Stomach (tissue), 9 donors: ENCODE results near the gene GOLGA6L7. TPM values are rescaled to one million over a fixed set of nuclear protein-coding genes. Genes with fewer than 3 reads are reported as not detected.

Source experiments
- DNase-seq, 2 donors: peaks; one replicate each; pipeline versions ENCODE4 v3.0.0 to v3.0.0-alpha.2; 2013 to 2019
- H3K27ac ChIP-seq, 5 donors: fragments of 200-600 bp in 4 of 5; sonication (generic) in 4 of 5; one replicate each; pipeline ENCODE4 v1.5.1; 2013 to 2019; ENCODE audit warnings: mild to moderate bottlenecking in 1 of 5, moderate library complexity in 1 of 5
- H3K27me3 ChIP-seq, 3 donors: fragments of 200-600 bp; sonication (generic); one replicate each; pipeline ENCODE4 v1.5.1; 2017 to 2019; ENCODE audit warnings: mixed run types in 1 of 3
- H3K36me3 ChIP-seq, 4 donors: fragments of 200-600 bp; sonication (generic); 1 replicate in 3 of 4; 2 replicates in 1 of 4; pipeline ENCODE4 v1.5.1; 2016 to 2019
- H3K4me1 ChIP-seq, 4 donors: fragments of 200-600 bp; sonication (generic); one replicate each; pipeline ENCODE4 v1.5.1; 2016 to 2019
- H3K4me3 ChIP-seq, 4 donors: fragments of 200-600 bp; sonication (generic) in 3 of 4; one replicate each; pipeline ENCODE4 v1.5.1; 2016 to 2019; ENCODE audit warnings: mild to moderate bottlenecking in 1 of 4
- H3K9me3 ChIP-seq, 4 donors: fragments of 200-600 bp; sonication (generic); one replicate each; pipeline ENCODE4 v1.5.1; 2016 to 2019
- EP300 ChIP-seq: sonication (generic); formaldehyde crosslinking; IDR thresholded peaks from one replicate; pipeline ENCODE4 v1.6.1; 2017; ENCODE audit warnings: antibody characterized with exemption
- POLR2A ChIP-seq, 4 donors: fragments of 450-650 bp; IDR thresholded peaks; one replicate each; pipeline ENCODE4 v1.6.1; 2016; ENCODE audit warnings: antibody characterized with exemption in 4 of 4, control low read depth in 2 of 4, mild to moderate bottlenecking in 1 of 4, moderate library complexity in 1 of 4
- POLR2AphosphoS5 ChIP-seq, 3 donors: sonication (generic); formaldehyde crosslinking; IDR thresholded peaks; one replicate each; pipeline ENCODE4 v1.6.1; 2016; ENCODE audit warnings: antibody characterized with exemption in 3 of 3
- WGBS, 5 donors: extraction: QIAGEN DNeasy Blood & Tissue Kit in 3 of 5; methylation state at CpG; one replicate each; pipeline versions ENCODE4 v1.1.5 to v1.1.7; 2013 to 2018; 5-methylcytosine and 5-hydroxymethylcytosine counted together
- intact Hi-C: fragments of 100-400 bp; cut with DNase I; formaldehyde crosslinking; loops from one replicate; pipeline ENCODE4 v1.15.1; 2023; ENCODE audit warnings: low total_unique reads
- polyA plus RNA-seq, 3 donors: library from polyadenylated mRNA; stranded (reverse); fragments of 200-250 nt; gene quantifications; one replicate each; pipeline ENCODE4 v1.2.3, GENCODE V29; 2013
- total RNA-seq, 5 donors: library from RNA; depleted of rRNA; stranded (reverse); fragments of >200 nt; gene quantifications; one replicate each; pipeline versions ENCODE4 v1.1.0 to v1.2.3, GENCODE V29; 2014 to 2016
- TF ChIP-seq, protein P1 (sequence below), 7 experiments: fragments of 450-650 bp in 4 of 7; fragments of 200-600 bp in 3 of 7; sonication (generic) in 3 of 7; IDR thresholded peaks; one replicate each; pipeline ENCODE4 v1.5.1; 2016 to 2019; ENCODE audit warnings: antibody characterized with exemption in 7 of 7, control low read depth in 2 of 7, mild to moderate bottlenecking in 1 of 7
- donor health status: healthy with polysubstance abuse.
- donor health status: Bipolar disorder and iron deficiency.
- donor health status: healthy.

GOLGA6L7 gene
- total and polyA plus RNA-seq, 8 donors: not detected

DNA sequence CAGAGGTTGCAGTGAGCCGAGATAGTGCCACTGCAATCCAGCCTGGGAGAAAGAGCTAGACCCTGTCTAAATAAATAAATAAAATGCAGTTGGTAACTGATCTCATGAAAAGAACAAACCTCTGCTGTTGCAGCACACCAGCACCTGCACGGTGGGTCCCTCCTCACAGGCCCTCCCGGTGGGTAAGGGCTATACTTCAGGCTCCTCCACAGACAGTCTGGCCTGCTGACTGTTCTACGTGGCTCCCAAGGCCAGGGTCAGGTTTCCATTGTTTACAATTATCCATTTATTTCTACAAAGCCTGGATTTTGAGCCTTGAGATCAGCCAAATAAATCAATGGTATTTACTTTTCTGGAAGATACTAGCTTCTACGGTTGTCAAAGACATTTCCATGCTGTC, 32.2 kb upstream of the GOLGA6L7 start:
- Histone ChIP-seq H3K4me3 (no peak overlapping the region), H3K27me3 (peaks cover 0 to 16% (median 10%) of the 10 kb centered on the region in 3 donors), H3K36me3 (no peaks in the 10 kb centered on the region), H3K27ac (no peak overlapping the region), H3K4me1 (peaks cover 0 to 6% (median 5%) of the 10 kb centered on the region in 4 donors), H3K9me3 (no peaks in the 10 kb centered on the region)
- intact Hi-C loops: no loop called here
- TF ChIP-seq, protein P1, sequence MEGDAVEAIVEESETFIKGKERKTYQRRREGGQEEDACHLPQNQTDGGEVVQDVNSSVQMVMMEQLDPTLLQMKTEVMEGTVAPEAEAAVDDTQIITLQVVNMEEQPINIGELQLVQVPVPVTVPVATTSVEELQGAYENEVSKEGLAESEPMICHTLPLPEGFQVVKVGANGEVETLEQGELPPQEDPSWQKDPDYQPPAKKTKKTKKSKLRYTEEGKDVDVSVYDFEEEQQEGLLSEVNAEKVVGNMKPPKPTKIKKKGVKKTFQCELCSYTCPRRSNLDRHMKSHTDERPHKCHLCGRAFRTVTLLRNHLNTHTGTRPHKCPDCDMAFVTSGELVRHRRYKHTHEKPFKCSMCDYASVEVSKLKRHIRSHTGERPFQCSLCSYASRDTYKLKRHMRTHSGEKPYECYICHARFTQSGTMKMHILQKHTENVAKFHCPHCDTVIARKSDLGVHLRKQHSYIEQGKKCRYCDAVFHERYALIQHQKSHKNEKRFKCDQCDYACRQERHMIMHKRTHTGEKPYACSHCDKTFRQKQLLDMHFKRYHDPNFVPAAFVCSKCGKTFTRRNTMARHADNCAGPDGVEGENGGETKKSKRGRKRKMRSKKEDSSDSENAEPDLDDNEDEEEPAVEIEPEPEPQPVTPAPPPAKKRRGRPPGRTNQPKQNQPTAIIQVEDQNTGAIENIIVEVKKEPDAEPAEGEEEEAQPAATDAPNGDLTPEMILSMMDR (IDR thresholded peaks at IDR 0.05): no peak
- no peak for TF ChIP-seq EP300
- TF ChIP-seq POLR2AphosphoS5 (IDR thresholded peaks at IDR 0.05): no peak
- TF ChIP-seq POLR2A (IDR thresholded peaks at IDR 0.05): no peak
- no peak for DNase-seq
- 60 to 71% (median 64%) methylated on average over 5 of the region's 5 CpGs for WGBS, 5 donors

DNA sequence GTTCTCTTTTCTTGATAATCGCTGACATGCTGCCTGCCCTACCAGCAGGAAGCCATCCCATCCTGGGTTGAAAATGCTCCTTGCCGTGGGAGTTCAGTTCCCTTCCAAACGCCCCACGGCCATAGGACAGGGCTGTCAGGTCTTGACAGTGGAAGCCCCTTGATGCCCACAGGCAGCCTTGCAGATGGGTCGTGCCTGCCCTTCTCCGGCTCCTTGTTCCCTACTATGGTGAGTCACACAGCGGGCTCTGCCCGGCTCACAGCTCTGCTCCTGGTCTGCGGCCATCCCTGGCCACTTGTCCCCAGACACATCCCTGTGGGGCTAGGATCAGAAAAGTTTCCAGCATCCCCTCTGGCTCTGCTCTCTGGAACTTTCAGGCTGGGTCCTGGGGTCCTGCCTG, 31.1 kb upstream of the GOLGA6L7 start:
- intact Hi-C loops: no loop called here
- WGBS, 5 donors: 85 to 92% (median 88%) methylated on average over 4 to 9 of the region's 9 CpGs
- no peak for DNase-seq
- Histone ChIP-seq H3K9me3 (no peaks in the 10 kb centered on the region), H3K4me3 (no peak overlapping the region), H3K27me3 (peaks cover 0 to 4% (median 0%) of the 10 kb centered on the region in 3 donors), H3K4me1 (no peaks in the 10 kb centered on the region), H3K36me3 (no peaks in the 10 kb centered on the region), H3K27ac (no peak overlapping the region)
- TF ChIP-seq POLR2AphosphoS5 (IDR thresholded peaks at IDR 0.05) (no peak), EP300 (no peak), POLR2A (IDR thresholded peaks at IDR 0.05) (no peak)
- TF ChIP-seq, protein P1 (IDR thresholded peaks at IDR 0.05): no peak

DNA sequence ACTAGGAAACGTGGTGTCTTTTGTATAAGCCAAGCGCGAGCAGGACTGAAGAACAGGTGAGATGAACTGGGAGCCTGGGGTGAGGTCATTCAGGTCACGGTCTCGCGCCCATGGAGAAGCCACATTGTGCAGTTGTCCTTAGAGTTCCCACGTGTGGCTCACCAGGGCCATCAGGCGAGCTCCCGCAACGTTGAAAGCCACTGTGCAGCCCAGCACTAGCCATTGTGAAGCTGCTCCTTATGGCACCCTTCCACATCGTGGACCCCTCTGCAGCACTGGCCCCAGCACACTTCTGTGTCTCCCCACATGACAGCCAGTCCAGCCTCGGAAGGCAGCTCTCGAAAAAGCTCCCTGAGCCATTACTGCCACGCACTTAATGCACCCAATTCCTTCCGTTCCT, 29.8 kb upstream of the GOLGA6L7 start:
- no peaks in the 10 kb centered on the region for H3K36me3 ChIP-seq
- TF ChIP-seq, protein P1 (IDR thresholded peaks at IDR 0.05): no peak
- no peak for TF ChIP-seq POLR2AphosphoS5 (IDR thresholded peaks at IDR 0.05)
- TF ChIP-seq EP300: no peak
- TF ChIP-seq POLR2A (IDR thresholded peaks at IDR 0.05): no peak
- no peaks in the 10 kb centered on the region for H3K9me3 ChIP-seq
- no peaks in the 10 kb centered on the region for H3K4me1 ChIP-seq
- no peaks in the 10 kb centered on the region for H3K27me3 ChIP-seq
- 83 to 93% (median 88%) methylated on average over 14 to 15 of the region's 15 CpGs for WGBS, 5 donors
- H3K4me3 ChIP-seq: no peak overlapping the region
- intact Hi-C loops: no loop called here
- no peak overlapping the region for H3K27ac ChIP-seq
- no peak for DNase-seq

DNA sequence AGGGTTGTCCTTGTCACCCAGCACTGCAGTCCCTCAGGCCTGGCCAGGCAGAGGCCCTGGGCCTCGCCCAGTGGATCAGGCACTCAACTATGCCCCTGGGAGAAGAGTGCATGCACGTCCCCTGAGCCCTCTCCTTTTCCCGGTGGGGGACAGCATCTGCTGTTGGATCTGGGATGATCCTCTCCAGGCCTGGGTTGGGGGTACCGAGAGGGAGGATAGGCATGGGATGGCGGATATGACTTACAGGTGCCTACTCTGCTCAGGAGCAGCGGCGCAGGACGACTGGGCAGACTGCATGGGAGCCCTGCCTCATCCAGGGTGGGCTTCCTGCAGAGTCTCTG, 28.4 kb upstream of the GOLGA6L7 start:
- Histone ChIP-seq H3K4me3 (no peak overlapping the region), H3K27me3 (no peaks in the 10 kb centered on the region), H3K9me3 (peaks cover 0 to 10% (median 2%) of the 10 kb centered on the region in 4 donors), H3K4me1 (no peaks in the 10 kb centered on the region), H3K36me3 (no peaks in the 10 kb centered on the region), H3K27ac (no peak overlapping the region)
- DNase-seq: no peak
- TF ChIP-seq POLR2AphosphoS5 (IDR thresholded peaks at IDR 0.05): no peak
- 79 to 92% (median 89%) methylated on average over 5 to 8 of the region's 8 CpGs for WGBS, 5 donors
- intact Hi-C loops: no loop called here

- no peaks in the 10 kb centered on the region for H3K4me1 ChIP-seq
Measured at GRCh38 chr15:28876131-28876844, 27.8 kb upstream of the GOLGA6L7 start.

More at GRCh38 chr15:28876131-28876844, 27.8 kb upstream of the GOLGA6L7 start:
- TF ChIP-seq POLR2AphosphoS5 (IDR thresholded peaks at IDR 0.05) (no peak), POLR2A (IDR thresholded peaks at IDR 0.05) (no peak), EP300 (no peak)
- TF ChIP-seq, protein P1 (IDR thresholded peaks at IDR 0.05): no peak
- Histone ChIP-seq H3K9me3 (peaks cover 0 to 11% (median 2%) of the 10 kb centered on the region in 4 donors), H3K27me3 (no peaks in the 10 kb centered on the region), H3K27ac (no peak overlapping the region), H3K4me3 (no peak overlapping the region), H3K36me3 (no peaks in the 10 kb centered on the region)
- 49 to 72% (median 64%) methylated on average over 10 to 14 of the region's 14 CpGs for WGBS, 5 donors
- intact Hi-C loops: no loop called here
- no peak for DNase-seq
